Neutrophil (primary cell): ENCODE measurements around the gene MGAT1.

Source experiments
- H3K27ac ChIP-seq: fragments of 200-600 bp; sonication (generic); 2 replicates; pipeline ENCODE4 v1.5.1; 2016; ENCODE audit warnings: mild to moderate bottlenecking, moderate library complexity
- H3K27me3 ChIP-seq: fragments of 200-600 bp; sonication (generic); 2 replicates; pipeline ENCODE4 v1.6.0; 2016; ENCODE audit warnings: mild to moderate bottlenecking
- H3K36me3 ChIP-seq: fragments of 200-600 bp; sonication (generic); 2 replicates; pipeline ENCODE4 v1.5.1; 2017
- H3K4me1 ChIP-seq, 2 experiments: fragments of 200-600 bp in 1 of 2; sonication (generic) in 1 of 2; 1 replicate in 1 of 2; 2 replicates in 1 of 2; pipeline versions ENCODE4 v1.5.1 to v1.6.1; 2013 to 2016; ENCODE audit warnings: low read depth in 1 of 2, low read length in 1 of 2, mild to moderate bottlenecking in 1 of 2, moderate library complexity in 1 of 2; ENCODE audit not compliant: control insufficient read depth in 1 of 2, insufficient read depth in 1 of 2
- H3K4me3 ChIP-seq, 2 experiments: fragments of 200-600 bp in 1 of 2; sonication (generic) in 1 of 2; 1 replicate in 1 of 2; 2 replicates in 1 of 2; pipeline ENCODE4 v1.5.1; 2013 to 2016; ENCODE audit warnings: low read depth in 1 of 2, low read length in 1 of 2, mild to moderate bottlenecking in 1 of 2, moderate library complexity in 1 of 2
- H3K9me3 ChIP-seq: fragments of 200-600 bp; sonication (generic); 2 replicates; pipeline ENCODE4 v1.5.1; 2016
- CTCF ChIP-seq: fragments of 200-600 bp; sonication (generic); IDR thresholded peaks from 2 replicates; pipeline ENCODE4 v1.5.1; 2016; ENCODE audit warnings: antibody characterized with exemption

Gene MGAT1

GRCh38 chr5:180802325-180803180 is at the start of gene MGAT1:
TSS of gene MGAT1 (minus strand) at chr5:180802806. CDS start at chr5:180792971, 9,835 bp downstream.
- H3K36me3 ChIP-seq, result peaks cover 14% of the 10 kb centered on the region
- TF ChIP-seq CTCF, result no peak
- H3K4me3 ChIP-seq, result peak within 1 kb of the TSS; percentile 92 to 99
- no peaks in the 10 kb centered on the region for H3K27me3 ChIP-seq
- peak within 1 kb of the TSS; percentile 99 for H3K27ac ChIP-seq
- no peaks in the 10 kb centered on the region for H3K9me3 ChIP-seq
- H3K4me1 ChIP-seq, result peaks cover 89 to 90% of the 10 kb centered on the region in 2 experiments

- peaks cover 19% of the 10 kb centered on the region for H3K9me3 ChIP-seq
- H3K4me3 ChIP-seq, result no peak overlapping the region
- no peaks in the 10 kb centered on the region for H3K27me3 ChIP-seq
- TF ChIP-seq CTCF, result no peak
- H3K27ac ChIP-seq, result no peak overlapping the region
- no peaks in the 10 kb centered on the region for H3K4me1 ChIP-seq
- peaks cover 20% of the 10 kb centered on the region for H3K36me3 ChIP-seq
Observed at GRCh38 chr5:180850434-180851078, 48.0 kb upstream of the MGAT1 start.

GRCh38 chr5:180849827-180850226 is 47.2 kb upstream of the MGAT1 start:
- H3K36me3 ChIP-seq, result peaks cover 19% of the 10 kb centered on the region
- no peaks in the 10 kb centered on the region for H3K4me1 ChIP-seq
- peaks cover 19% of the 10 kb centered on the region for H3K9me3 ChIP-seq
- no peak overlapping the region for H3K27ac ChIP-seq
- no peak overlapping the region for H3K4me3 ChIP-seq
- no peak for TF ChIP-seq CTCF
- H3K27me3 ChIP-seq, result no peaks in the 10 kb centered on the region

GRCh38 chr5:180848878-180849277 is 46.3 kb upstream of the MGAT1 start:
- Histone ChIP-seq H3K9me3 (peaks cover 19% of the 10 kb centered on the region), H3K36me3 (peaks cover 19% of the 10 kb centered on the region), H3K27ac (no peak overlapping the region), H3K4me3 (no peak overlapping the region), H3K27me3 (no peaks in the 10 kb centered on the region), H3K4me1 (no peaks in the 10 kb centered on the region)
- no peak for TF ChIP-seq CTCF

- H3K4me1 ChIP-seq, result no peaks in the 10 kb centered on the region
- no peak for TF ChIP-seq CTCF
- H3K27me3 ChIP-seq, result no peaks in the 10 kb centered on the region
- no peak overlapping the region for H3K27ac ChIP-seq
- H3K4me3 ChIP-seq, result no peak overlapping the region
- H3K9me3 ChIP-seq, result peaks cover 19% of the 10 kb centered on the region
- H3K36me3 ChIP-seq, result peaks cover 19% of the 10 kb centered on the region
Observed at GRCh38 chr5:180848265-180848664, 45.7 kb upstream of the MGAT1 start.
